NCI-H1105 (cell line): ENCODE data around the gene PMF1.
"Not testable (repeated sequence)": the region's sequence is repeated elsewhere in the genome, so short reads cannot be mapped to it uniquely, and the experiment has no call there.

Experiments used
- DNase-seq: peaks from one replicate; lab custom pipeline; 2025; lab: John Stamatoyannopoulos, UW

PMF1 gene

GRCh38 chr1:156196445-156196844 is 16.4 kb upstream of the PMF1 start:
- no peak for DNase-seq

GRCh38 chr1:156198831-156199349 is 13.9 kb upstream of the PMF1 start:
- no peak for DNase-seq

- no peak for DNase-seq
Measured at GRCh38 chr1:156200044-156200443, 12.8 kb upstream of the PMF1 start.

GRCh38 chr1:156203331-156203730 is 9.5 kb upstream of the PMF1 start:
- no peak for DNase-seq

- no peak for DNase-seq
Measured at GRCh38 chr1:156204686-156205085, 8.1 kb upstream of the PMF1 start.

- DNase-seq = no peak
Measured at GRCh38 chr1:156211243-156211642, 1.6 kb upstream of the PMF1 start.

GRCh38 chr1:156212130-156212529 is 677 bp upstream of the PMF1 start:
- DNase-seq = no peak

GRCh38 chr1:156213644-156213966 is 798 bp downstream of the PMF1 start:
- no peak for DNase-seq

- no peak for DNase-seq
Measured at GRCh38 chr1:156214024-156214748, 1.4 kb downstream of the PMF1 start.

GRCh38 chr1:156216361-156217086 is 3.7 kb downstream of the PMF1 start:
- not testable (repeated sequence) for DNase-seq

GRCh38 chr1:156217871-156218270 is 5.1 kb downstream of the PMF1 start:
- DNase-seq = no peak

- no peak for DNase-seq
Measured at GRCh38 chr1:156220226-156220625, 7.4 kb downstream of the PMF1 start.

- DNase-seq = no peak
Measured at GRCh38 chr1:156221986-156222692, 9.3 kb downstream of the PMF1 start.

GRCh38 chr1:156225677-156226014 is 12.8 kb downstream of the PMF1 start:
- no peak for DNase-seq

- DNase-seq = no peak
Measured at GRCh38 chr1:156226116-156226538, 13.3 kb downstream of the PMF1 start.

GRCh38 chr1:156226782-156227181 is 14.0 kb downstream of the PMF1 start:
- no peak for DNase-seq

GRCh38 chr1:156228501-156228900 is 15.7 kb downstream of the PMF1 start:
- DNase-seq = no peak

GRCh38 chr1:156229809-156230472 is 17.1 kb downstream of the PMF1 start:
- DNase-seq = no peak

- no peak for DNase-seq
Measured at GRCh38 chr1:156230473-156230837, 17.6 kb downstream of the PMF1 start.

GRCh38 chr1:156232201-156232894 is 19.5 kb downstream of the PMF1 start:
- DNase-seq = no peak

- DNase-seq = no peak
Measured at GRCh38 chr1:156233426-156234127, 20.8 kb downstream of the PMF1 start.
